Smooth muscle cell (in vitro differentiated cells): ENCODE measurements around the gene SLC5A7. TPM values are rescaled to one million over a fixed set of nuclear protein-coding genes. Genes with fewer than 3 reads are reported as not detected.

Source experiments
- DNase-seq: peaks from one replicate; lab custom pipeline; 2025; ENCODE audit not compliant: unreplicated experiment; lab: John Stamatoyannopoulos, UW
- H2AFZ ChIP-seq: fragments of 200-600 bp; sonication (generic); 2 replicates; pipeline ENCODE4 v1.6.0; 2016; ENCODE audit warnings: antibody characterized with exemption, low read depth, mild to moderate bottlenecking
- H3F3A ChIP-seq: fragments of 200-600 bp; sonication (generic); 2 replicates; pipeline ENCODE4 v1.6.0; 2017; ENCODE audit warnings: antibody characterized with exemption, low read depth
- H3K27ac ChIP-seq: fragments of 200-600 bp; sonication (generic); 2 replicates; pipeline ENCODE4 v1.5.1; 2016; ENCODE audit warnings: low read depth, mild to moderate bottlenecking
- H3K27me3 ChIP-seq: fragments of 200-600 bp; sonication (generic); 2 replicates; pipeline ENCODE4 v1.6.1; 2016; ENCODE audit warnings: low read depth, mild to moderate bottlenecking
- H3K36me3 ChIP-seq: fragments of 200-600 bp; sonication (generic); 2 replicates; pipeline ENCODE4 v1.5.1; 2016; ENCODE audit warnings: low read depth
- H3K4me1 ChIP-seq: fragments of 200-600 bp; sonication (generic); 2 replicates; pipeline ENCODE4 v1.5.1; 2016; ENCODE audit warnings: low read depth
- H3K4me2 ChIP-seq: fragments of 200-600 bp; sonication (generic); 2 replicates; pipeline ENCODE4 v1.6.0; 2016; ENCODE audit warnings: mild to moderate bottlenecking
- H3K4me3 ChIP-seq: fragments of 200-600 bp; sonication (generic); 2 replicates; pipeline ENCODE4 v1.5.1; 2016; ENCODE audit warnings: mild to moderate bottlenecking
- H3K79me2 ChIP-seq: fragments of 200-600 bp; sonication (generic); 2 replicates; pipeline ENCODE4 v1.6.0; 2016; ENCODE audit warnings: low read depth, mild to moderate bottlenecking
- H3K9ac ChIP-seq: fragments of 200-600 bp; sonication (generic); 2 replicates; pipeline ENCODE4 v1.6.0; 2016; ENCODE audit warnings: low read depth
- H3K9me3 ChIP-seq: fragments of 200-600 bp; sonication (generic); replicated peaks from 2 replicates; pipeline ENCODE4 v1.5.1; 2016; ENCODE audit warnings: low read depth
- H4K20me1 ChIP-seq: fragments of 200-600 bp; sonication (generic); 2 replicates; pipeline ENCODE4 v1.6.0; 2016; ENCODE audit warnings: low read depth
- CTCF ChIP-seq: fragments of 200-600 bp; sonication (generic); IDR thresholded peaks from 2 replicates; pipeline ENCODE4 v1.5.1; 2017; ENCODE audit warnings: borderline replicate concordance, mild to moderate bottlenecking, antibody characterized with exemption; ENCODE audit not compliant: insufficient read depth, poor library complexity, severe bottlenecking
- WGBS: methylation state at CpG from one replicate; pipeline ENCODE4 v1.1.7; 2016; ENCODE audit warnings: low lambda C conversion rate; 5-methylcytosine and 5-hydroxymethylcytosine counted together
- polyA plus RNA-seq: library from polyadenylated mRNA; unstranded; fragments of >200 nt; fragmentation: Nextera tagmentation; extraction: Ambion mirVana; gene quantifications from 2 replicates; pipeline ENCODE4 v1.2.1, GENCODE V29; 2016
- total RNA-seq: library from RNA; depleted of rRNA; stranded (reverse); fragments of >200 nt; gene quantifications from 2 replicates; pipeline ENCODE4 v1.2.3, GENCODE V29; 2014

The SLC5A7 gene
- total and polyA plus RNA-seq, 2 experiments from 2014 or later, result 0.13 TPM; not detected in 1

GRCh38 chr2:108031471-108031941 is 45.2 kb downstream of the SLC5A7 start:
- 98% methylated on average over 23 of the region's 23 CpGs for WGBS
- H3K79me2 ChIP-seq, result no peaks in the 10 kb centered on the region
- no peak for TF ChIP-seq CTCF

DNA sequence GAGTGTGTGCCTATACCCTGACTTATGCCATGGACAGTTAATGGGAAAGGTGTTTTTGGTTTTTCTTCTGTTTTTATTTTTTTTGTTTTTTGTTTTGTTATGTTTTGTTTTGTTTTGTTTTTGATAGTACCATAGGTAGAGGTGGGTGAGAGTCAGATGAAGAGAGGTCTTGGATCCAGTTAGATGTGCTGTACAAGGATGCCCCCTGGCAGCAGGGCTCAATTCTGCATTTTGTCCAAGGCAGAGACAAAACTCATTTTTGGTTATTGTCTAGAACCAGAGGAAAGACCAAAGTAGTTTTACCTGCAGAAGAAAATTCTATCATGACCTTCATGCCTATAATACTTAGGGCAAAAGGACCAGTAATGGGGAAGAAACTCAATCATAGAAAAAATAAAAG is 48.5 kb downstream of the SLC5A7 start:
- no peaks in the 10 kb centered on the region for H3K27me3 ChIP-seq
- no peak for TF ChIP-seq CTCF
- no peaks in the 10 kb centered on the region for H4K20me1 ChIP-seq
- no peak overlapping the region for H3K4me3 ChIP-seq
- H2AFZ ChIP-seq, result no peak overlapping the region
- H3K9me3 ChIP-seq, result no peaks in the 10 kb centered on the region
- no peak for DNase-seq
- no peak overlapping the region for H3K4me2 ChIP-seq
- H3F3A ChIP-seq, result no peaks in the 10 kb centered on the region
- H3K9ac ChIP-seq, result no peak overlapping the region
- H3K79me2 ChIP-seq, result no peaks in the 10 kb centered on the region
- no peaks in the 10 kb centered on the region for H3K4me1 ChIP-seq
- no peak overlapping the region for H3K27ac ChIP-seq
- H3K36me3 ChIP-seq, result no peaks in the 10 kb centered on the region

More at GRCh38 chr2:108031471-108031941, 45.2 kb downstream of the SLC5A7 start:
- H3F3A ChIP-seq, result no peaks in the 10 kb centered on the region
- H3K4me2 ChIP-seq, result no peak overlapping the region
- no peak overlapping the region for H3K27ac ChIP-seq
- no peak for DNase-seq
- H4K20me1 ChIP-seq, result no peaks in the 10 kb centered on the region
- no peaks in the 10 kb centered on the region for H3K9me3 ChIP-seq
- no peaks in the 10 kb centered on the region for H3K36me3 ChIP-seq
- H3K9ac ChIP-seq, result no peak overlapping the region
- H3K4me1 ChIP-seq, result no peaks in the 10 kb centered on the region
- H3K27me3 ChIP-seq, result no peaks in the 10 kb centered on the region
- H2AFZ ChIP-seq, result no peak overlapping the region
- H3K4me3 ChIP-seq, result no peak overlapping the region

GRCh38 chr2:108048752-108049151 is 62.4 kb downstream of the SLC5A7 start:
- H3K9ac ChIP-seq, result no peak overlapping the region
- TF ChIP-seq CTCF, result no peak
- no peaks in the 10 kb centered on the region for H3K27me3 ChIP-seq
- no peak for DNase-seq
- no peaks in the 10 kb centered on the region for H3F3A ChIP-seq
- H3K4me1 ChIP-seq, result no peaks in the 10 kb centered on the region
- H3K79me2 ChIP-seq, result no peaks in the 10 kb centered on the region
- no peak overlapping the region for H3K4me2 ChIP-seq
- H4K20me1 ChIP-seq, result no peaks in the 10 kb centered on the region
- H3K36me3 ChIP-seq, result no peaks in the 10 kb centered on the region
- H3K9me3 ChIP-seq, result no peaks in the 10 kb centered on the region
- 77% methylated on average over 5 of the region's 5 CpGs for WGBS
- H2AFZ ChIP-seq, result no peak overlapping the region
- H3K27ac ChIP-seq, result no peak overlapping the region
- no peak overlapping the region for H3K4me3 ChIP-seq

DNA sequence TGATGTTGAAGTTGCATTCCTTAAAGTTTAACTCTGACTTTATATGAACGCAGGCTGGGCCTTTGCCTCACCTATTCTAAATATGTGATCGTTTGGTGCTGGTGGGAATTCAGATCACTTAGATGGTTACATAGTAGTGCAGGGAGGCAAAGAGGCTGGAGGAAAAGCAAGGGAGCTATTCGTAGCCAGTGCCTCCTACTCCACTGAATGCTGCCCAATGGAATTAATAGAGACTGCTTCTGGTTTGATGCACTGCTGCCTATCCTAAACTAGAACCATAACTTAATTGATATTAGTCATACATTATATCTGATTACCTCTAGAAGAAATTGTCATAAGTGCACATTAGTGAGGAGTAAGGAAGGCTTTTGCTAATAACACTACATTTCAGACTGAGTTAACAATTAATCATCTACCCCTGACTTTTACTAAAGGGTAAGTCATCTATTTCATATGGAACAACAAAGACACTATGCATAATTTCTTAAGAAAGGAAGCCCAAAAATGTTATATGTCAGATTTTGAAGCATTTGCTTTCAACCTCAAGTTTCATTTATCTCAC is 72.3 kb downstream of the SLC5A7 start:
- Histone ChIP-seq H3K4me1 (no peaks in the 10 kb centered on the region), H4K20me1 (no peaks in the 10 kb centered on the region), H3K4me2 (no peak overlapping the region), H3K27me3 (no peaks in the 10 kb centered on the region), H3K9ac (no peak overlapping the region), H3F3A (no peaks in the 10 kb centered on the region), H3K36me3 (no peaks in the 10 kb centered on the region), H3K79me2 (no peaks in the 10 kb centered on the region), H3K9me3 (no peaks in the 10 kb centered on the region), H3K4me3 (no peak overlapping the region), H2AFZ (no peak overlapping the region), H3K27ac (no peak overlapping the region)
- WGBS, result 84% methylated on average over 3 of the region's 3 CpGs
- DNase-seq, result no peak
- no peak for TF ChIP-seq CTCF
